GM15510 (cell line): ENCODE data around the gene MAP3K12.

ENCODE experiments used
- POLR2A ChIP-seq: IDR thresholded peaks from 3 replicates; pipeline ENCODE4 v1.6.1; 2011; ENCODE audit warnings: borderline replicate concordance; ENCODE audit not compliant: insufficient read length; ENCODE audit errors: extremely low read depth

Gene MAP3K12

DNA sequence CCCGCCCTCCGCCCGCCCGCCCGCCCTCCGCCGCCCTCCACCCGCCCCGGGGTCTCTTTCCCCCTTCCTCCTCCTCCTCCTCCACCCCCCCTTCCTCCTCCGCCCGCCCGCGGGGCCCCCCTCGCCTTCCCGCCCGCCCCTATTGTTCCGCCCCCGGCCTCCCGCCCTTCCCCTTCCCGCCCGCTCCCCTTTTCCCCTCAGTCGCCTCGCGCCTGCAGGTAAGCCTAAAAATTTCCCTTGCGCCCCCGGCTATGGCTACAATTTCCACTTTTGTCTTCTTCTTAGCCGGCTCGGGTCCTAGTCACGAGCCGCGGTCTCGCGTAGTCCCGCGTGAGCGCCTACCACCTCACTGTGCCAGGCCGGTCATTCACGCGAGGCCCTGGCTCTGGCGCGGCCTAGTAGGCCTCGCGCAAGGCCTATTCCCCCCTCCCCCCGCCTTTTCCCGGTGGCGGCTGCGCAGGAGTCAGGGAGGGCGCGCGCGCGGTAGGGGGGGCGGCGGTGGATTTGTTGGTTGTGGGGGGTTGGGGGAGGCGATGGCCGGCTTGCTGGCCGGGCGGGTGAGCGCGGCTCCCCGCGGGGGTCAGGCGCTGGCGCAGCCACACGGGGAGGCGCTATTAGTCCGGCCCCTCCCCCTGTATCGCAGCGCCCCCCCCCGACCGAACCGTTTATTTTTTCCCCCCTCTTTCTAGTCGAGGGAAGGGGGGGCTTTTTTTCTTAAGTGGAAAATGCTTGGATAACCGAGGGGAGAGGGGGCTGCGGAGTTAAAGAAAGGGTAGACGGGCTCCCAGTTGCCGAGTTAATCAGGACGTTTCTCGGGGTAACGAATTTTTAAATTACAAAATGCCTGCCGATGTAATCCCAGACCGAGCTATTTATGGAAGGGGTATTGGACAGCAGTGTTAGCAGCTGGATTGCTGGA lies 46.8 kb downstream of the MAP3K12 start:
- TF ChIP-seq POLR2A, result peak; percentile 41

DNA sequence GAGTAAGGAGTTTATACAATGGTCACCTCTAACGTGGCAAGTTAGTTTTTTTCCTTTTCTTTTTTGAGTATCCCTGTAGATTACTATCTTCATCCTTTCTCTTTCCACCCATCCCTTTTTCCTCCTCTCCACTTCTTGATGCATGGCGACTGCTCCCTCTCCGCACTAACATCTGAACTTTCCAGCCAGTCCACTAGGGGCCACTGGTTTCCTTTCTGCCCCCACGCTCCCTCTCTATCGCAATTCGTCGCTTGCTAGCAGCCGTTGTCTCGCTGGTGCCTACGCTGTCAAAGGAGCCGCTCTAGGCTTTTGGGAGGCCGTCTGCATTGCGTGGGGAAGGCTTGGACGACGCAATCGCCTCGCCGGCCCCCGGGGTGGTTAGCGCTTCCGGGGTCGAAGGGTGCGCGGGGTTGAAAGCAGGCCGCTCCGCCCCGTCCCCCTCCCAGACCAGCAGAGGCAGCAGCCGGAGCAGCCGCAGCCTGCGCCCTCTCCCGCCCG lies 47.5 kb downstream of the MAP3K12 start, which contains the start of gene PCBP2:
PCBP2 (plus strand) TSS at position 442 of the 498 bp plus-strand sequence. CDS start 2,699 bp downstream, outside the sequence.
- peak; percentile 81 for TF ChIP-seq POLR2A

DNA sequence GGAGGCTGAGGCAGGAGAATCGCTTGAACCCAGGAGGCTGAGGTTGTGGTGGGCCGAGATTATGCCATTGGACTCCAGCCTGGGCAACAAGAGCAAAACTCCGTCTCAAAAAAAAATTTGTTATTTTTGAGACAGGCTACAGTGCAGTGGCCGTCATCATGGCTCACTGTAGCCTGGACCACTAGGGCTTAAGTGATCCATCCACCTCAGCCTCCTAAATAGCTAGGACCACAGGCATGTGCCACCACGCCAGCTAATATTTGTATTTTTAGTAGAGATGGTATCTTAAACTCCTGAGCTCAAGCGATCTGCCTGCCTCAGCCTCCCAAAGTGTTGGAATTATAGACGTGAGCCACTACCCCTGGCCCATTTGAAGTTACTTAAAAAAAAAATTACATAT lies 48.3 kb downstream of the MAP3K12 start:
- TF ChIP-seq POLR2A, result no peak

DNA sequence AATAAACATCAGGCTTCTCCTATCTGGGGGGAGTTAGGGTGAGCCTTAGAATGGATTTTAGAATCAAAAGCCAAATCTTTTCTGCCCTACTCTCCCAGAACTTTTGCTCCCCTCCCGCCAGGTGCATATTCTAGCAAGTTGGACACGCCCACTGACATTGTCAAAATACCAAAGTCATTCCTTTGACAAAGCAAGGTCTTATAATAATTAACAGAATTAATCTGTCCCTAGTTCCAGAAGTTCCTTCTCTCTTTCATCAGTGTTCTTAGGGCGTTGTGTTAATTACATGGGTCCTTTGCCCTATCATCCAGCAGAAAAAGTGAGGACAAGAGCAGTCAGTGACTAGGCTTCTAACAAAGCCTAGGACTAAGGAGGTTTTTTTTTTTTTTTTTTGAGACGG lies 55.3 kb downstream of the MAP3K12 start:
- no peak for TF ChIP-seq POLR2A

DNA sequence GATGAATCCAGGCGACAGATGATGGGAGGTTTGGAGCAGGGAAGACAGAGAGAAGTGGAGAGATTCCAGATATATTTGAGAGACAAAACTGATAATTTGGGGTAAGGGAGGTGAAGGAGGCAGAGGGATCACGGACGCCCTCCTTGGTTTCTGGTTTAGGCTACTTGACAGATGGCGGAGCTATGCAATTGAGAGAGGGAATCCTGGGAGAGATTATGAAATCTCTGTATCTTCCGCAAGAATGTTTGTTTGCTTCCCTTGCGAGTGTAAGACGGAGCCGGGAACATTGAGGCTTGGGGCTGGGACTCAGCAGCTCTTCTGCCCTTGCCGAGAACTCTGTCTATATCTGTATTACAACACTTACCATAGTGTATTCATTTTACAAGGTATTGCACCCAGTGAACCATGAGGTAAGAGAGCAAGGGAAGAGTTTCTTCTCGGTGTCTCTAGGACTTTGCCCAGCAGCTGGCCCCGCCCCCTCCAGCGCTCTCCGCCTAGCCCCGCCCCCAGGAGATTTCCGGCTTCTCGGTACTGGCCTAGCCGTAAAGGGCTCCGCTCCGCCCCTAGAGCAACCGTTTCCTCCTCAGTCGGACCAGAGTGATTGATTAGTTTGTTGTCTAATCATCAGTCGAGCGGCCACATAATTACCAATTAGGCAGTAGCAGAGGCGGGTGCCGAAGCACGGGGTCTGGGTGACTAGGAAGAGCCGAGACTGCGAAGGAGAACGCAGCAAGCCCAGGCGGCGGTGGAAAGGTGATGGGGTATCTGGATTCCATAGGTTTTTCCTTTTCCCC lies 58.0 kb downstream of the MAP3K12 start, which contains the start of gene PRR13:
PRR13 (plus strand) TSS at position 695 of the 794 bp plus-strand sequence. CDS start 981 bp downstream, outside the sequence.
- TF ChIP-seq POLR2A, result peak; percentile 97

DNA sequence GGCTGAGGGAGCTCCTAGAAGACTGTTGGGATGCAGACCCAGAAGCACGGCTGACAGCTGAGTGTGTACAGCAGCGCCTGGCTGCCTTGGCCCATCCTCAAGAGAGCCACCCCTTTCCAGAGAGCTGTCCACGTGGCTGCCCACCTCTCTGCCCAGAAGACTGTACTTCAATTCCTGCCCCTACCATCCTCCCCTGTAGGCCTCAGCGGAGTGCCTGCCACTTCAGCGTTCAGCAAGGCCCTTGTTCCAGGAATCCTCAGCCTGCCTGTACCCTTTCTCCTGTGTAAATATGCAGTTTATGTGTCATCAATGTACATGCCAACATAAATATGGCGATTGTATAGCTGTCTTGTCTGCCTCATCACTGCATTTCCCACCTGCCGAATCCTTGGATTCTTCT lies 68.1 kb downstream of the MAP3K12 start:
- TF ChIP-seq POLR2A, result no peak

DNA sequence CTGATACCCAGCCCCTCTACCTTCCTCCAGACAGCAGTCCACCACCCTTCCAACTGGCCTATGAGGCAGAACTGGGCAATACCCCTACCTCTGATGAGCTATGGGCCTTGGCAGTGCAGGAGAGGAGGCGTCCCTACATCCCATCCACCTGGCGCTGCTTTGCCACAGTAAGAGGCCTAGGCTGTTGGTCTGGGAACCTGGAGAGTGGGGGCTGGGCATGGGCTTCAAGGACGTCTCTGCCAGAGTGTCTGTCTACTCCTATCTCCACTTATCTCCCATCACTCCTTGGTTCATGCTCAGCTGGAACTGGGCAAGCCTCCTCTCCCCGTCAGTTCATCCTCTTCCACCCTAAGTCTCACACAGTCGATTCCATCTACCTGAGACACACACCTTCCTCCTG lies 69.1 kb downstream of the MAP3K12 start:
- no peak for TF ChIP-seq POLR2A
